Mesenchymal stem cell (in vitro differentiated cells and primary cell): ENCODE measurements around the gene IRF2.

Experiments
- DNase-seq: peaks from one replicate; pipeline ENCODE4 v3.0.0-alpha.2; 2013
- H2AFZ ChIP-seq: one replicate; pipeline ENCODE4 v1.6.1; 2013; ENCODE audit warnings: low read depth, mild to moderate bottlenecking, control low read depth, inconsistent platforms, low read length, moderate library complexity
- H2AK5ac ChIP-seq: 2 replicates; pipeline ENCODE4 v1.6.1; 2013; ENCODE audit warnings: low read length, moderate library complexity, mild to moderate bottlenecking, inconsistent platforms; ENCODE audit not compliant: severe bottlenecking
- H2BK120ac ChIP-seq: one replicate; pipeline ENCODE4 v1.6.1; 2013; ENCODE audit warnings: low read depth, mild to moderate bottlenecking, inconsistent platforms, low read length, moderate library complexity
- H2BK12ac ChIP-seq, 2 experiments: one replicate each; pipeline ENCODE4 v1.6.1; 2013; ENCODE audit warnings: inconsistent platforms in 2 of 2, low read length in 2 of 2, mild to moderate bottlenecking in 2 of 2, moderate library complexity in 2 of 2, control low read depth in 1 of 2
- H2BK15ac ChIP-seq: one replicate; pipeline ENCODE4 v1.6.1; 2013; ENCODE audit warnings: mild to moderate bottlenecking, low read depth, inconsistent platforms; ENCODE audit not compliant: poor library complexity, severe bottlenecking
- H2BK5ac ChIP-seq: 2 replicates; pipeline ENCODE4 v1.6.1; 2013; ENCODE audit warnings: low read depth, mild to moderate bottlenecking, low read length, control low read depth, inconsistent platforms; ENCODE audit not compliant: poor library complexity, severe bottlenecking
- H3K14ac ChIP-seq, 2 experiments: one replicate each; pipeline ENCODE4 v1.6.1; 2013; ENCODE audit warnings: inconsistent platforms in 2 of 2, low read length in 2 of 2, control low read depth in 1 of 2, mild to moderate bottlenecking in 1 of 2, moderate library complexity in 1 of 2
- H3K18ac ChIP-seq, 2 experiments: one replicate each; pipeline ENCODE4 v1.6.1; 2013; ENCODE audit warnings: inconsistent platforms in 2 of 2, low read length in 2 of 2, control low read depth in 1 of 2, low read depth in 1 of 2, mild to moderate bottlenecking in 1 of 2
- H3K23ac ChIP-seq, 2 experiments: one replicate each; pipeline ENCODE4 v1.6.1; 2013; ENCODE audit warnings: inconsistent platforms in 2 of 2, low read length in 2 of 2, mild to moderate bottlenecking in 2 of 2, moderate library complexity in 2 of 2, control low read depth in 1 of 2
- H3K27ac ChIP-seq: 2 replicates; pipeline ENCODE4 v1.5.1; 2013; ENCODE audit warnings: mild to moderate bottlenecking, moderate library complexity, low read length, control low read depth, inconsistent platforms; ENCODE audit not compliant: poor library complexity, severe bottlenecking
- H3K27me3 ChIP-seq, 2 experiments: 2 replicates each; pipeline versions ENCODE4 v1.6.1 to v1.7.0; 2013; ENCODE audit warnings: low read length in 2 of 2, mild to moderate bottlenecking in 2 of 2, moderate library complexity in 2 of 2, control low read depth in 1 of 2, inconsistent platforms in 1 of 2; ENCODE audit not compliant: control insufficient read depth in 1 of 2, insufficient read depth in 1 of 2
- H3K36me3 ChIP-seq, 2 experiments: 2 replicates each; pipeline versions ENCODE4 v1.6.1 to v1.7.0; 2013; ENCODE audit warnings: low read length in 2 of 2, control low read depth in 1 of 2, inconsistent platforms in 1 of 2, low read depth in 1 of 2, mild to moderate bottlenecking in 1 of 2; ENCODE audit not compliant: insufficient read depth in 2 of 2, control insufficient read depth in 1 of 2
- H3K4ac ChIP-seq, 2 experiments: one replicate each; pipeline ENCODE4 v1.6.1; 2013; ENCODE audit warnings: inconsistent platforms in 2 of 2, low read length in 2 of 2, mild to moderate bottlenecking in 2 of 2, moderate library complexity in 2 of 2, control low read depth in 1 of 2, low read depth in 1 of 2
- H3K4me1 ChIP-seq: 2 replicates; pipeline ENCODE4 v1.6.1; 2013; ENCODE audit warnings: low read depth, low read length, control low read depth; ENCODE audit not compliant: control insufficient read depth, insufficient read depth
- H3K4me2 ChIP-seq: 2 replicates; pipeline ENCODE4 v1.6.1; 2013; ENCODE audit warnings: low read length, mild to moderate bottlenecking, inconsistent platforms; ENCODE audit not compliant: poor library complexity, severe bottlenecking
- H3K4me3 ChIP-seq, 2 experiments: 2 replicates each; pipeline versions ENCODE4 v1.5.1 to v1.7.0; 2013; ENCODE audit warnings: low read length in 2 of 2, mild to moderate bottlenecking in 2 of 2, control low read depth in 1 of 2, low read depth in 1 of 2; ENCODE audit not compliant: insufficient read depth in 1 of 2
- H3K79me1 ChIP-seq: replicated peaks from 2 replicates; pipeline ENCODE4 v1.6.1; 2013; ENCODE audit warnings: mild to moderate bottlenecking, control low read depth, low read length, inconsistent platforms; ENCODE audit not compliant: poor library complexity, severe bottlenecking
- H3K9ac ChIP-seq: 2 replicates; pipeline ENCODE4 v1.7.0; 2013; ENCODE audit warnings: mild to moderate bottlenecking, low read length, moderate library complexity
- H3K9me3 ChIP-seq: 2 replicates; pipeline ENCODE4 v1.7.0; 2013; ENCODE audit warnings: mild to moderate bottlenecking, low read length; ENCODE audit not compliant: control insufficient read depth
- H4K8ac ChIP-seq: one replicate; pipeline ENCODE4 v1.6.1; 2013; ENCODE audit warnings: inconsistent platforms, mild to moderate bottlenecking, low read length, moderate library complexity
- H4K91ac ChIP-seq: one replicate; pipeline ENCODE4 v1.6.1; 2013; ENCODE audit warnings: mild to moderate bottlenecking, low read length, inconsistent platforms
- WGBS: methylation state at CpG from one replicate; pipeline ENCODE4 v1.1.7; 2013; ENCODE audit warnings: mixed read lengths; 5-methylcytosine and 5-hydroxymethylcytosine counted together

The IRF2 gene

GRCh38 chr4:184434501-184435066 lies 39.8 kb downstream of the IRF2 start:
- WGBS: over 99% methylated on average over 6 of the region's 6 CpGs
- no peak overlapping the region for H2AFZ ChIP-seq
- no peak overlapping the region for H2BK15ac ChIP-seq
- no peak overlapping the region for H3K23ac ChIP-seq
- no peak overlapping the region for H4K91ac ChIP-seq
- H3K4me1 ChIP-seq: peaks cover 6% of the 10 kb centered on the region
- H2BK120ac ChIP-seq: no peak overlapping the region
- H3K14ac ChIP-seq: no peak overlapping the region
- no peak overlapping the region for H4K8ac ChIP-seq
- no peak overlapping the region for H2BK5ac ChIP-seq
- H3K27me3 ChIP-seq: no peaks in the 10 kb centered on the region
- no peak for DNase-seq
- no peak overlapping the region for H3K4me3 ChIP-seq
- H3K36me3 ChIP-seq: peaks cover 9 to 15% of the 10 kb centered on the region in 2 experiments
- no peak overlapping the region for H3K4me2 ChIP-seq
- no peak overlapping the region for H2BK12ac ChIP-seq
- no peak overlapping the region for H3K18ac ChIP-seq
- no peak overlapping the region for H3K27ac ChIP-seq
- H3K9me3 ChIP-seq: no peaks in the 10 kb centered on the region
- no peak overlapping the region for H3K4ac ChIP-seq
- H2AK5ac ChIP-seq: no peak overlapping the region
- H3K9ac ChIP-seq: no peak overlapping the region
- peaks cover 52% of the 10 kb centered on the region for H3K79me1 ChIP-seq

GRCh38 chr4:184434021-184434420 lies 40.3 kb downstream of the IRF2 start:
- H4K8ac ChIP-seq: no peak overlapping the region
- DNase-seq: no peak
- no peak overlapping the region for H2AK5ac ChIP-seq
- H3K27ac ChIP-seq: no peak overlapping the region
- H3K9me3 ChIP-seq: no peaks in the 10 kb centered on the region
- H3K4me3 ChIP-seq: no peak overlapping the region
- H3K4me2 ChIP-seq: no peak overlapping the region
- H3K36me3 ChIP-seq: peaks cover 11 to 15% of the 10 kb centered on the region in 2 experiments
- no peak overlapping the region for H3K18ac ChIP-seq
- H3K9ac ChIP-seq: no peak overlapping the region
- H2BK12ac ChIP-seq: no peak overlapping the region
- peaks cover 55% of the 10 kb centered on the region for H3K79me1 ChIP-seq
- no peak overlapping the region for H3K4ac ChIP-seq
- no peak overlapping the region for H2AFZ ChIP-seq
- H3K4me1 ChIP-seq: peaks cover 6% of the 10 kb centered on the region
- no peak overlapping the region for H2BK15ac ChIP-seq
- H2BK5ac ChIP-seq: no peak overlapping the region
- H2BK120ac ChIP-seq: no peak overlapping the region
- no peak overlapping the region for H3K23ac ChIP-seq
- no peak overlapping the region for H4K91ac ChIP-seq
- no peak overlapping the region for H3K14ac ChIP-seq
- WGBS: 99% methylated on average over 12 of the region's 13 CpGs
- no peaks in the 10 kb centered on the region for H3K27me3 ChIP-seq

- H3K27me3 ChIP-seq: no peaks in the 10 kb centered on the region
- H3K14ac ChIP-seq: no peak overlapping the region
- no peak overlapping the region for H2AK5ac ChIP-seq
- H4K91ac ChIP-seq: no peak overlapping the region
- H2BK12ac ChIP-seq: peak overlapping the region in 1 of 2 experiments; percentile 23
- H3K4me2 ChIP-seq: no peak overlapping the region
- H2BK120ac ChIP-seq: no peak overlapping the region
- no peak overlapping the region for H2AFZ ChIP-seq
- H3K27ac ChIP-seq: no peak overlapping the region
- H2BK15ac ChIP-seq: no peak overlapping the region
- peaks cover 16 to 21% of the 10 kb centered on the region in 2 experiments for H3K36me3 ChIP-seq
- no peak overlapping the region for H3K4me3 ChIP-seq
- peaks cover 6% of the 10 kb centered on the region for H3K4me1 ChIP-seq
- H3K4ac ChIP-seq: no peak overlapping the region
- H3K9ac ChIP-seq: no peak overlapping the region
- WGBS: 98% methylated on average over 15 of the region's 17 CpGs
- no peak for DNase-seq
- H3K9me3 ChIP-seq: no peaks in the 10 kb centered on the region
- H2BK5ac ChIP-seq: no peak overlapping the region
- H3K23ac ChIP-seq: no peak overlapping the region
- no peak overlapping the region for H4K8ac ChIP-seq
- no peak overlapping the region for H3K18ac ChIP-seq
- H3K79me1 ChIP-seq: peaks cover 52% of the 10 kb centered on the region
Measured at GRCh38 chr4:184433258-184433892, 41.0 kb downstream of the IRF2 start.

- H3K4ac ChIP-seq: no peak overlapping the region
- 97% methylated on average over 14 of the region's 16 CpGs for WGBS
Measured at GRCh38 chr4:184432127-184432922, 42.0 kb downstream of the IRF2 start.

More at GRCh38 chr4:184432127-184432922, 42.0 kb downstream of the IRF2 start:
- Histone ChIP-seq H2BK12ac (no peak overlapping the region), H3K14ac (no peak overlapping the region), H2AFZ (no peak overlapping the region), H3K9me3 (no peaks in the 10 kb centered on the region), H2BK5ac (no peak overlapping the region), H3K27me3 (no peaks in the 10 kb centered on the region), H2AK5ac (no peak overlapping the region), H3K4me1 (peaks cover 6% of the 10 kb centered on the region), H3K36me3 (peaks cover 17 to 31% of the 10 kb centered on the region in 2 experiments), H3K4me3 (no peak overlapping the region), H4K91ac (no peak overlapping the region), H3K79me1 (peaks cover 46% of the 10 kb centered on the region), H3K23ac (no peak overlapping the region), H3K18ac (peak overlapping the region in 1 of 2 experiments; percentile 34), H3K4me2 (no peak overlapping the region), H2BK120ac (no peak overlapping the region), H4K8ac (no peak overlapping the region), H3K27ac (no peak overlapping the region), H2BK15ac (no peak overlapping the region), H3K9ac (no peak overlapping the region)
- DNase-seq: no peak
